ENCODE results near the gene ZBTB22. TPM values are rescaled to one million over a fixed set of nuclear protein-coding genes. Genes with fewer than 3 reads are reported as not detected.
"Not testable (repeated sequence)": the region's sequence is repeated elsewhere in the genome, so short reads cannot be mapped to it uniquely, and the experiment has no call there.

Gene ZBTB22
- total RNA-seq, 4 donors from 2014 or later = 8.5 to 17.5 (median 14.8) TPM

DNA sequence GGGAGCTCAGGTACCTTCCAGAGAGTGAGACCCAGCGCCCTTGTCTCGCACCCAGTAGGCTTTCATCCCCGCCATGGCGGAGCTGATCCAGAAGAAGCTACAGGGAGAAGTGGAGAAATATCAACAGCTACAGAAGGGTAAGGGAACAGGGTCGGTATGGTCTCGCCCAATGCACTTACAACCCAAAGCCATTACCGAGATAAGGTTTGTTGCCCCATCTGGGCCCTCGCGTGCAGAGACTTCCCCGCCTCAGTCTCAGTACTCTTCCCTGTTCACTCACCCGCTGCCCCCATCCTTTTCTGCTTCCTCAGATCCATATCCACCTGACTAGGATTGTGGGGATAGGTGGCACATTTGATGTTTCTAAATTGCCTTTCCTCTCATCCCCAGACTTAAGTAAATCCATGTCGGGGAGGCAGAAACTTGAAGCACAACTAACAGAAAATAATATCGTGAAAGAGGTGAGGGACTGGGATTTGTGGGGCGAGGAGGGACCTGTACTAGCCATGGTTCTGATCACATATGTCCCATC lies 27.7 kb downstream of the ZBTB22 start:
- no peaks in the 10 kb centered on the region for H3K27me3 ChIP-seq

DNA sequence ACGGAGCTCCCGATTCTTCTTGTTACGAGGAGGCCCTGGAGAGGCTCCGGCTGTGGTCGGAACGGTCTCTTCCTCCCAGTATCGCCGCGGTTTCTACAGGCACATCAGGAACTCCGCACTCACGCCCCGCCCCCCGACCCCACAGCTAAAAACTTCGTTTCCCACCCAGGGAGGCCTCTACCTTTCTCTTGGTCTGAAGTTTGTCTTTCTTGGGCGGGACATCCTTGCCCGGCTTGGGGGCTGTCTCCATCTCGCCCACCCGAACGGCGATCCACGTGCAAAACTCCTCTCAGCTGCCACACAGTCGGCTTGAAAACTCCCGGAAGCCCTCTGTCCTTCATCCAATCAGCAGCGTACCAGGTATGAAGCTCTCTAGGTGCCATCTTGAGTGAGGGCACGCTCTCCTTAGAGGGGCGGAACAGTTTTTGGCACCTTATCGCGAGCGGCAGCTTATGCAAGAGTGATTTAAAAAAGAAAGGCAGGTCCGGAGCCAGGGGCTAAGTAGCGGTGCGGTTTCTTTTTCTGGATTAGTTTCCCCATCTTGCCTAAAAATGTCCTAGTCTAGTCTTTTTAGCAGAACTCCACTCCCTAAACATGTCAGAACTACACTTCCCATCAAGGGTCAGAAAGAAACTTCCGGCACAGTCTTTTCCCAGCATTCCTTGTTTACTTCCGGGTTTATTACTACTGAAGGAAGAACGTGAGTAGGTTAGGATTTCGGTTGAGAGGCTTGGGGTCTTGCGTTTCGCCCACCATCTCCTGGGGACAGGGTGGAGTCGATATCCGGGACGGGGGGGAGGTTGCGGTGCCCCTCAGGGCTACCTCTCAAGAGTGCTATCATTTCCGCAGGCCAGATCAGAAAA lies 28.4 kb downstream of the ZBTB22 start, which contains the start of the genes PFDN6 and WDR46:
Gene PFDN6 (plus strand): TSS at position 681 of the 863 bp plus-strand sequence. CDS start 256 bp downstream, outside the sequence.
Gene WDR46 (minus strand): TSS at position 319 of the 863 bp plus-strand sequence. CDS start 69 bp downstream, at position 250.
- peaks cover 12 to 76% (median 30%) of the 10 kb centered on the region in 3 donors for H3K36me3 ChIP-seq
- DNase-seq = no peak
- WGBS, 2 donors = 1 to 2% methylated on average over 23 to 25 of the region's 43 CpGs

More for the DNA sequence above, 27.7 kb downstream of the ZBTB22 start:
- no peak for DNase-seq
- Histone ChIP-seq H3K4me1 (peaks cover 21 to 49% (median 25%) of the 10 kb centered on the region in 3 donors), H3K36me3 (peaks cover 12 to 76% (median 34%) of the 10 kb centered on the region in 3 donors), H3K9me3 (no peaks in the 10 kb centered on the region), H3K4me3 (peak overlapping the region; percentile 53 to 84 (median 82)), H3K27ac (peak overlapping the region; percentile 68 to 92 (median 82))
- 0% methylated on average over 8 to 14 of the region's 14 CpGs for WGBS, 2 donors
- TF ChIP-seq, protein P1, sequence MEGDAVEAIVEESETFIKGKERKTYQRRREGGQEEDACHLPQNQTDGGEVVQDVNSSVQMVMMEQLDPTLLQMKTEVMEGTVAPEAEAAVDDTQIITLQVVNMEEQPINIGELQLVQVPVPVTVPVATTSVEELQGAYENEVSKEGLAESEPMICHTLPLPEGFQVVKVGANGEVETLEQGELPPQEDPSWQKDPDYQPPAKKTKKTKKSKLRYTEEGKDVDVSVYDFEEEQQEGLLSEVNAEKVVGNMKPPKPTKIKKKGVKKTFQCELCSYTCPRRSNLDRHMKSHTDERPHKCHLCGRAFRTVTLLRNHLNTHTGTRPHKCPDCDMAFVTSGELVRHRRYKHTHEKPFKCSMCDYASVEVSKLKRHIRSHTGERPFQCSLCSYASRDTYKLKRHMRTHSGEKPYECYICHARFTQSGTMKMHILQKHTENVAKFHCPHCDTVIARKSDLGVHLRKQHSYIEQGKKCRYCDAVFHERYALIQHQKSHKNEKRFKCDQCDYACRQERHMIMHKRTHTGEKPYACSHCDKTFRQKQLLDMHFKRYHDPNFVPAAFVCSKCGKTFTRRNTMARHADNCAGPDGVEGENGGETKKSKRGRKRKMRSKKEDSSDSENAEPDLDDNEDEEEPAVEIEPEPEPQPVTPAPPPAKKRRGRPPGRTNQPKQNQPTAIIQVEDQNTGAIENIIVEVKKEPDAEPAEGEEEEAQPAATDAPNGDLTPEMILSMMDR (IDR thresholded peaks at IDR 0.05) = no peak
- no peak for TF ChIP-seq POLR2A (IDR thresholded peaks at IDR 0.05)
- intact Hi-C loops (cut with DNase I) = no loop called here

GRCh38 chr6:33288141-33288920 lies 29.2 kb downstream of the ZBTB22 start:
- intact Hi-C loops (cut with DNase I) = no loop called here
- Histone ChIP-seq H3K27me3 (no peaks in the 10 kb centered on the region), H3K27ac (peak overlapping the region; percentile 68 to 92 (median 82)), H3K4me1 (peaks cover 21 to 41% (median 25%) of the 10 kb centered on the region in 3 donors), H3K36me3 (peaks cover 12 to 76% (median 22%) of the 10 kb centered on the region in 3 donors), H3K4me3 (peak overlapping the region; percentile 53 to 84 (median 82)), H3K9me3 (no peaks in the 10 kb centered on the region)
- no peak for DNase-seq
- 3 to 23% methylated on average over 9 to 17 of the region's 21 CpGs for WGBS, 2 donors
- TF ChIP-seq, protein P1 (IDR thresholded peaks at IDR 0.05) = no peak
- TF ChIP-seq POLR2A (IDR thresholded peaks at IDR 0.05) = no peak

More for the DNA sequence above, 28.4 kb downstream of the ZBTB22 start, which contains the start of the genes PFDN6 and WDR46:
- TF ChIP-seq POLR2A (IDR thresholded peaks at IDR 0.05) = peak in 1 of 4 donors; percentile 45
- TF ChIP-seq, protein P1 (IDR thresholded peaks at IDR 0.05) = no peak
- H3K27me3 ChIP-seq = no peaks in the 10 kb centered on the region
- peaks cover 21 to 42% (median 25%) of the 10 kb centered on the region in 3 donors for H3K4me1 ChIP-seq
- no peaks in the 10 kb centered on the region for H3K9me3 ChIP-seq
- H3K27ac ChIP-seq = peak within 1 kb of the TSS; percentile 68 to 92 (median 82)
- intact Hi-C loops (cut with DNase I) = no loop called here
- peak within 1 kb of the TSS; percentile 53 to 84 (median 82) for H3K4me3 ChIP-seq

DNA sequence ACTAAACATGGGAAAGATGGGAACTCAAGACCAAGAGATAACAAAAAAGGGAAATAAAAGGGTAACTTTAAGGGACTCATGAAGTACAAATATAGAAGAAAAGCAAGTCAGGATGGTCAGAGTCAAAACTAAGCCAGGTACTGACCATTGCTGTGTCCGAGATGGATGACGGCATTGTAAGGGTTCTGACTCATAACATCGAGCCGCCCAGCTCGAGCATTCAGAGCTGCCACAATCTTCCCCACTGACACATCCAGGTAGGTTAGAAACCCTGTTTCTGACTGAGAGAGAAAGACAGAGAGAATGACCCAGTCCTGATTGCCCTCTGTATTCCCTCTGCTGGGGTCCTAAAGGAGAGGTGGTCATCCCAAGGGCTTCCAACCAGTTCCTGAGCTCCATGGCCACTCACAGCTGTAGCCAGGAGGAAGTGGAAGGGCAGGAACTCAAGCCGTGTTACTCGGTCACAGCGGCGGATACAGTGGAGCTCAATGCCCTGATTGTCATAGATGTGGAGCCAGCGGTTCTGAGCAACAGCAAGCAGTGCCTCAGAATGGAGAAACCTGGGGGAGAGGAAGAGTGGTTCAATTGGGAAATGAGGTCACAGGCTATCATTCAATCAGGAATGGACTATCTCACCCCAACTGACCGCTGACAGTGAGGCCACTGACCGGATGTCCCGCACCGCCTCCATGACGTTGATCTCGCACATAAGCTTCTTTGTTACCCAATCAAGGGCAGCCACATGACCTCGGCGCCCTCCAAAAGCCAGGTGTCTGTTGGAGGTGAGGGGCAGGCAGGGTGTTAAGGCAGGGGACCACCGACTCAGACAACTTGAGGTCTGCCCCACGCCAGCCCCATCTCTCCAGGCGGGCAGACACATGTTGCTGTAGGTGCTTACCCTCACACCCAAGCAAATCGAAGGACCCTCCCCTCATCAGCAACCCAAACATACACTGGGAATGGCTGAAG lies 30.3 kb downstream of the ZBTB22 start:
- Histone ChIP-seq H3K27me3 (no peaks in the 10 kb centered on the region), H3K36me3 (peaks cover 12 to 76% (median 17%) of the 10 kb centered on the region in 3 donors), H3K4me1 (peaks cover 21 to 41% (median 25%) of the 10 kb centered on the region in 3 donors), H3K27ac (no peak overlapping the region), H3K9me3 (no peaks in the 10 kb centered on the region), H3K4me3 (no peak overlapping the region)
- intact Hi-C loops (cut with DNase I) = no loop called here
- no peak for DNase-seq
- TF ChIP-seq, protein P1 (IDR thresholded peaks at IDR 0.05) = no peak
- TF ChIP-seq POLR2A (IDR thresholded peaks at IDR 0.05) = no peak
- WGBS, 2 donors = 91 to 92% methylated on average over 18 to 20 of the region's 22 CpGs

DNA sequence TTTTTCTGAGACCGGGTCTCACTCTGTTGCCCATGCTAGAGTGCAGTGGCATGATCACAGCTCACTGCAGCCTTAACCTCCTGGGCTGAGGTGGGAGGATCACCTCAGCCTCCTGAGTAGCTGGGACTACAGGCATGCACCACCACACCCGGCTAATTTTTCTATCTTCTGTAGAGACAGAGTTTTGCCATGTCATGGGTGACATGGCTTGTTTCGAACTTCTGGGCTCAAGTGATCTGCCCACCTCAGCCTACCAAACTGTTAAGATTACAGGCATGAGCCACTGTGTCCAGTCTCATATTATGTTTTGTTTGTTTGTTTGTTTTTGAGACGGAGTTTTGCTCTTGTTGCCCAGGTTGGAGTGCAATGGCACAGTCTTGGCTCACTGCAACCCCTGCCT lies 32.3 kb downstream of the ZBTB22 start:
- Histone ChIP-seq H3K36me3 (peaks cover 11 to 79% (median 18%) of the 10 kb centered on the region in 3 donors), H3K4me1 (peaks cover 16 to 29% (median 16%) of the 10 kb centered on the region in 3 donors)
- H3K4me3 ChIP-seq; DNase-seq; H3K27ac ChIP-seq; intact Hi-C loops (cut with DNase I); H3K27me3 ChIP-seq; H3K9me3 ChIP-seq: not testable (repeated sequence)
- WGBS, 2 donors = 80 to 90% methylated on average over 4 of the region's 4 CpGs

Data from esophagus squamous epithelium (tissue), 5 donors.